CD4-positive, alpha-beta T cell treated with Interleukin-12 subunit alpha and Interleukin-12 subunit beta, for 1 hour (primary cell): ENCODE data around the gene IGSF10.

ENCODE experiments used
- DNase-seq: peaks from one replicate; pipeline ENCODE4 v3.0.0-alpha.2; 2020

IGSF10 gene

DNA sequence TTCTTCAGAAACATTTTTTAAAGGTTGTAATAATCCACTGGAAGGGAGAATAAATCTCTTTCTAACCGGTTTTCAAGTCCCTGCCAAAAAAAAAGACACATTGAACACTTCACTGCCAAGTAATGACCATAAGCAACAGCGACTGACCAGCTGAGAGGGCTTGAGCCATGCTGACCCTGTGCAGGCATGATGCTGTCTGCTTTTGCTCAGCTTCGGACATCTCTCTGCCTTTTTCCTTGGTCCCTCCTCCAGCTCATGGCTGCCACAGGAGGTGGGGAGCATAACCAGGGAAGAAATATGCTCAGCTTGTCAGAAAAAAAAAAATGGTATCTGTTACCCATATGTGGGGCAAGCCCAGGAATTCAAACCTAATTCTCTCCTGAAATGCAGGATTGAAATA is 1.5 kb downstream of the IGSF10 start:
- no peak for DNase-seq

DNA sequence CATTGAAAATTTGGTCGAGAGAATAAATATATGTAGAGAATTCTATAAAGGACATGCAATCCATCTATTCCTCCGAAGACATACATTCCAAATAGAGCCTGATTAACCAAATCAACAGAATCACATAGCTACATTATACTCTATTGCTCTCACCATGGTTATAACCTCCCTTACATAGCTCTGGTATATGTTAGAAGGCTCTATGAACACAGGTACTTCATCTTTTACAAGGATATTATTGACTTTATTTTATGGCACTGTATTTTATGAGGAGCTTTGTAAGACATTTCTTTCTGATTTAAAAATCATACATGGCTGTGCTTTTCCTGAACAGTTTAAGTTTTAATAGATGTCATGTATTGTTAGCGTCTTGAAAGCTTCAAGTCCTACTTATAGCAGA is 4.8 kb downstream of the IGSF10 start:
- no peak for DNase-seq

DNA sequence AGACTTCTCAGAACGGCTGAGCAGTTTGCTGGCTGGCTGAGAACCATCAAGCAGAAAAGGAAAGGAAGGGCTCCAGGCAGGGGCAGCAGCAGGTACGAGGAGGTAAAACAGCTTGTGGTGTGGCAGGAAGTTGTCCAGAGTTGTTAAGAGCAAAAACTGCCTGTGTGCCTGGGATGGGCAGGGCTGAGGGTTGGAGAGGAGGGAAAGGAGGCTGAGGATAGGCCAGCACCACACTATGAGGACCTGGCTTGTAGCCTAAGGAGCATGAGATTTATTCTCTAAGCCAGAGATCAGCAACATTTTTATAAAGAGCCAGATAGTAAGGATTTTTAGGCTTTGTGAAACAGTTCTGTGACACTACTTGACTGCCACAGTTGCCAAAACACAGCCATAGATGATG is 8.0 kb downstream of the IGSF10 start:
- no peak for DNase-seq

DNA sequence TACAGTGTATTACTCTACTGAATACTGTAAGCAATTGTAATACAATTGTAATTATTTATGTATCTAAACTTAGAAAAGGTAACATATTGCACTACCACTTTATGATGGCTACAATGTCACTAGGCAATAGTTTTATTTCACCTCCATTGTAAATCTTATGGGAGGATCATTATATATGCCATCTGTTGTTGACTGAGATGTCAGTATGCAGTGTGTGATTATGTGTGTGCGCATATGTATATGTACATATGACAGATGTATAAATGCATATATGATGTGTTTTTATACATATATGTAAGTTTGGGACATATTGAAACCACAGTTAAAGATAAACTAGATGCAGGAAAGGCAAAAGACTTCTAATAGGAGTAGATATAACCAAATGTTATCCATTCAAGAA is 8.5 kb downstream of the IGSF10 start:
- DNase-seq = no peak

DNA sequence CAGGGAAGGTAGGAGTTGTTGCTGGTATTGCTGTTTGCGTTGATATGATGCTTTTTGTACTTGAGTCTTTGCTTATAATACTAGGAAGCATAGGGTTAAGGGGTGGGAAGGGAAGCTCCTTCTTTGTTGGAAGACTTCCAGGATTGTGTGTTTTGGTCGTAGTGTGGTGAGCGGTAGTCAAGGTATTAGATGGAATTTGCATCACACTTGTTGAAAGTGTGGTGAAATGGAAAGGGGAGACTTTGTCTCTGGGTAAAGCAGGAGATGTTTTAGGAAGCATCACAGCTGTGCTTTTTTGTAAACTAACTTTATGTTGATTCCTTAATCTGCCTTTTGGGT is 14.9 kb downstream of the IGSF10 start:
- DNase-seq = no peak

DNA sequence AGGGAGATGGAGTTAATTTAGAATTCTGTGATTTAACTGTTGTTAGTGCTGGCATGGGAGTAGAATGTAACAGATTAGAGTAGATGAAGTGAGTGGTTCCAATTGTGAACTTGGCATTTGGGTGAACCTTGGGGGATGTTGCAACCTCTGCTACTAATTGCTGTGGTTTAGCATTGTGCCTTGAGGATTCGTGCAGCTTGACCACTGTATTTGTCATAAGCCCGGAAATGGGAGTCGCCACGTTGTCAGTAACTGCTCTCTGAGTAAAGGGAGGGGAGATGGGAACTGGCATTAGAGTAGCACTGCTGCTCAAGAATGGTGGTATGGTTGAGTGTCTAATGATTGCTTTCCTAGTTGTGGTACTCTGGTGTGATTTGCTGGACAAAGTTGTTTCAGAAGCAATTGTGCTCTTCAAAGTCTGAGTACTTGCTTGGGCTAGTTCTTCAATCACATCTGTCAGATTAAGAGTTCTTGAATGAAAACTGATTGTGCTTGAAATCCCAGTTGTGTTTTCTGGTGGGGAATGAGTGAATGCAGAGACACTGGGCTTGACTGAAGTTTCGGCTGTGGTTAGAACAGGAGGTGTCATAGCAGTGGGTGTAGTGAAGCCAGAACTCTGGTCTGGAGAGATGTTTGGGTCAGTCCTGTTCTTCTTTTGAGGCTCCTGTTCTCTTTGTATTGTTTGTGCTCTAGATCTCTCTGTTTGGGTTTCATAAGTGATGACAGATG is 15.4 kb downstream of the IGSF10 start:
- DNase-seq = no peak

DNA sequence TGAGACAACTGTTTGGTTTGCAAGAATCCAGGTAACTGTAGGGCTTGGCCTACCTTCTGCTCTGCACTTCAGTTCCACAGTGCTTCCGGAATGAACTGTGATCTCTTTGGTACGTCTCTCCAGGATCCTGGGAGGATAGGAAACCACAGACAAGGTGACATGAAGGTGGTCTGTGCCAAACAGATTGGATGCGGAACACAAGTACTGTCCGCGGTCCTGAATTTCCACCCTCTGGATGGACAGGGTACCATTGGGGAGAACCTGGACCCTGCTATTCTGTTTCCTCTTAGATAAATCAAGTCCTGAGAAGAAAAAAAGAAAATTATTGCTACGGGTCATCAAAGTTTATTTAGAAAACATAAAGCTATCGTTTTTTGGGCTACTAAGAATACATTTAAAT is 17.3 kb downstream of the IGSF10 start:
- no peak for DNase-seq

DNA sequence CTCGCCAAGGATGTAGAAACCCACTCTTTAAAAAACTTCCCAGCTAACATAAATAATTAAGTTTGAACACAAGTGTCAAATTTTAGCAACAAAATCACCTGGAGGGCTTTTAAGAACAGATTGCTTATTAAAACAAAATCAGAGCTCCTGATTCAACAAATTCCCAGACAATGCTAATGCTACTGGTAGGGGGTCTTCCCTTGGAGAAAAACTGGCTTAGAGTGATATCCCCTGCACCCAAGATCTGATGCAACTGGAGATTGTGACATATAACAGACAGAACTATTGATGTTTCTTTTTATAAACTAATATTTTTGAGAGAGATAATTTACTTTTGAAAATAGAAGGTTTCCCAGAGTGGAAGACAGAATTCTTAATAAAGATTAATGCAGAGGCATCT is 19.9 kb downstream of the IGSF10 start:
- DNase-seq = no peak

DNA sequence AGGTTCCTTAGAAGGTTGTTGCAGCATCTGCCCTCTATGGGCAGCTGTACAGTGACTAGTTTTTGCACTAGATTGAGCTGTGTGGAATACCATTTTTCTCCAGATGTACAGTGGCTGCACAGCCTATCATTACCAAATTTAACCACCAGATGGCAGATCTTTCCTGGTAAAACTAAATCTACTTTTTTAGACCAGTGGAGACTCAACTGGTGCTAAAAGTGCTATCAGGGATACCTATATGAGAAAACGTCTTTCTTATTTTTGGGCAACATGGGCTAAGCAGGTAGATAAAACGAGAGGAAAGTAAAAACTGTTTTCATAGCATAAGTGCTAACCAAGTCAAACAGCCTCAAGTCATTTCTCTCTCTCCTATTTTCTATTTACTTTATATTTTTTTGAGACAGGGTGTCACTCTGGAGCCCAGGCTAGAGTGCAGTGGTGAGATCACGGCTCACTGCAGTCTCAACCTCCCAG is 21.2 kb downstream of the IGSF10 start:
- DNase-seq = peak; percentile 26

DNA sequence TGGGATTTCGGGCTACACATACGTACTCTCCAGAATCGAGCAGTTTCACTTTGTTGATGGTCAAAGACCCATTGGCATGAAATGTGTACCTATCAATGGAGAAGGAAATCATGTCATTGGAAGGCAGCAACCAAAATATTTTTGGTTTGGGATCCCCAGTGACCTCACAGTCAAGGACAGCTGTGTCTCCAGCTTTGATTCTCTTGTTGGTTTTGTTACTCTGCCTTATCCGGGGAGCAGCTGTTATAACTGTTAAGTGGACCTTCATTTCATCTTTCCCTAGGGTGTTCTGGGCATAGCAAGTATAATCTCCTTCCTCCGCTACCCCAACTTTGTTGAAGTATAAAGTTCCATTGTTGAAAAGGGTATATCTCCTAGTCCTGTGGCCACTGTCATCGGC is 23.0 kb downstream of the IGSF10 start:
- no peak for DNase-seq

DNA sequence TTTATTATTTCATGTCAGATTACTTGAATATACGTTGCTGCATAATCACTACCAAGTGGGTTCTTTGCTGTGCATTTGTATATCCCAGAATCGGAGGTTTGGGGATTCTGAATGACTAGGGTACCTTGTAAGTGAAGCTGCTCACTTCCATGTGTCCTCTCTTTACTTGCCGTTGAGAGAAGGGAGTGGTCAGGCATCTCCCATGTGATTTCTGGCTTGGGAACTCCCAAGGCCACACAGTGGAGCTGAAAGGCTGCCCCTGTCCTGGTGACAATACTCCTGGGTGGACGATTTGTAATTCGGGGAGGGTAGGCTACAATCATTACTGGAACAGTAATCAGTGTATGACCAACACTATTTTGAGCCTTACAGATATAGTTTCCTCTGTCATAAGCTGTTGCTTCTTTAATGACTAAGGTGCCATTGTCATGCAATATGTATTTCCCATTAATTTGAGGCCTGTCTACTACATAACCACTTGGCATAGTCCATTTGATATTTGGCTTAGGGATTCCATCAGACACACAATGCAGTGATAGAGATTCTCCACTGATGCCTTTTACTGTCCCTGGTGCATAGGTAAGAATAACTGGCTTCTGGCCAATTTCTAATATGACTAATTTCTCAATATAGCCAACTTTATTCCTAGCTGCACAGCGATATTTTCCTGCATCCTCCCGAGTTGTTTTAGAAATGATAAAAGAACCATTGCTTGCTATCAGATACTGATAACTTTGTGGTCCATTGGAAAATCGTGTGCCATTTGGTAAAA is 24.0 kb downstream of the IGSF10 start:
- no peak for DNase-seq

DNA sequence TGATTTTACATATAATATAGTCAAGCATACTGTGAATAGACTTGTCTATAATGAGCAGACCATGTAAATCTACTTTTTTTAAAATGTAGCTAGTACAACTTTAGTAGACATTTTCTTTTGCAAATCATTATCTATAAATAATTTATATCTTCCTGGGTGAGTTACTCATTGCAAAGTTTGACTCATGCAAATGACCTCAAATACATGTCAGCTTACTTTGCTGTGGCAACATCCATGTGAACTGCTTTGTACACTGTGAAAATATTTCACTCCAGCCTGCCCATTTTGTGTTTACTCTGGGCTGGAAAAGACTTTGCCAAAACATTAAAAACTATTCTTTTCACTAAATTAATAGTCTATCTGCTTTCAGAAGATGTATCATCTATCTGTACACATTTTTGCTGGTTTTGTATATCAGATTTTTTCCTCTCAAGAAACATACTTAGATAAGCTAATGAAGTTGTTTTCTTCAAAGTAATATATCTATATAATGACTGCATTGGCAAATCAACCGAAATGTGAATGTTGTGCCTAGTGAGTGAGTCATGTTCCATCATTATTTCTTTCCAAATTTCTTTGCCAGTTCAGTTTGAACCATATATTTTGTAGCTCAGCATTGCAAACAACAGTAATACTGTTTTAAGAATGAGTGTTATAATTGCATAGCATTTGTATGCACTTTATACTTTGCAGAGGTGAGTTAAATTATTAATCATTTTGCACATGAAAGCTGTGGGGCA is 26.5 kb downstream of the IGSF10 start:
- no peak for DNase-seq

DNA sequence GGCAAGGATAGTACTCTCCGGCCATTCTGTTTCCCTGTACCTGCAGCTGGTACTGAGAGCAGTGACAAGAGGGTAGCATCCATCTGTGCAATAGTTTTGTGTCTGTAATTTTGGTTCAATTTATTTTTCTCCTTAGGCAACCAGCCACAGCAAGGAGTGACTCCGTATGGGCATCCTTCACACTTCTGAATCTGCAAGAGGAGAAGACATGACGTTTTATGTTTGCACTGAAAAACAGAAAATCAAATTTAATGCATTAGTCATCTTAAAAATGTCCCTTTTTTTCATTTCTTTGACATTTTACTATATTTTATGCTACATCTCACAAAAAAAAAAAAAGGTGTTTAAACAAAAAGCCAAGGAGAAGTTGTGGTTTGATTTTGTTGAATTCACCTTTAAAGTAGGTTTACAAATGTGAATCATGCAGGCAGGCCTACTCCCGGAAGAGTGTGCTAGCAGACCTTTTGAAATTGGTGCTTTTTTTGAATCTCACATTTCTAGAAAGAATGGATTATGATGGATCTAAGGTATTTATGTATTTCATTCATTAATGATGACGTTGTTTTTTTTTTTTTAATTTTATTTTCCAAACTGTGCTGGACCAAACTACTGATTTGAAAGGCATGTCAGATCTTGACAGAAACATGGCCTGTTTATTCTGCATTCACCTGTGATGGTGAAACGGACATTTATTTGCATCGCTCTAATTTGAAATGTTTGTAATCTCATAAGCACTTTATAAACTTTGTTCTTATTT is 28.1 kb downstream of the IGSF10 start:
- DNase-seq = no peak

DNA sequence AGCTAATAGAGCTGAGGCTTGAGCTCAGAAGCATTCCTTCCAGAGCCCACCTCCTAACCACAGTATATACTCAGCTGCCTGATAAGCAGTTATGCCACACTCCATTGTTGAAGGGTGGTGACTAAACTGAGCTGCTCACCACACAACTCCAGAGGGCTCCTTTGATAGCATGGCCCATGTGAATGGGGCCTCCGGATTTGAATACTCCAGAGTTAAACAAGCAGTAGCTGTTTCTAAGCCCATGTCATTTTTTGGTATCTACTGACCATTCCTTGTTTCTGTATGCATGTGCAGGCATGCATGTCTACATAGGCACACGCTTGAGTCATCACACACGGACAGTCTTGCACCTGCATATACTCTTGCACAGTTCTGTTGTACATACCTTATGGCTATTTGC is 28.9 kb downstream of the IGSF10 start:
- no peak for DNase-seq

DNA sequence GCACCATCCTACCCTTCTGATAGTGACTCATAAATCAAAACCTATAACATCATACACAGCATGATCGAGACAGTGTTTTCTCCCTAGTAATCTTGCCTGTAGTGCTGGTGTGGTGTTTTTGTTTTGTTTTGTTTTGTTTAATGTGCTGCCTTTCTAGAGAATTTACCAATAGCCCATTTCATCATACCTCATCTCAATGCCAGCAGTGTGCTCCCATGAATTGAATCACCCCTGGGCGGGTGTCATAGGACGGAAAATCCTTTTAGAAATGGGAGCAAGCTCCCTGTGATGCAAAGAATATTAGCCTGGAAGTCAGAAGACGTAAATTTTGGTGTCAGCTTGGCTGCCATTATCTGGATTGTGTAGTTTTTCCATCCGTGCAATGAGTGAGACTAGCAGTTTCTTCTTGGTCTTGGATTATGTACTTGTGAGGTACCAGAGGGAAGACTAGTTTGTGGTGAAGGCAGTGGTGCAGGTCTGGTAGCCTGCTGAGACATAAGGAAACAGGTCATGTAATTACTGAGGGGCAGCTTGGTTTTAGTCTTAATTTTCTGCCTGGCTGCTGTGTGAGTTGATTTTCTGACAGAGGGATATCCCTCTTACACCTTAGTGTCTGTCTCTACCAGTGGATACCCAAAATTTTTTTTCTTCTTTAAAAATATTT is 29.9 kb downstream of the IGSF10 start:
- DNase-seq = no peak

DNA sequence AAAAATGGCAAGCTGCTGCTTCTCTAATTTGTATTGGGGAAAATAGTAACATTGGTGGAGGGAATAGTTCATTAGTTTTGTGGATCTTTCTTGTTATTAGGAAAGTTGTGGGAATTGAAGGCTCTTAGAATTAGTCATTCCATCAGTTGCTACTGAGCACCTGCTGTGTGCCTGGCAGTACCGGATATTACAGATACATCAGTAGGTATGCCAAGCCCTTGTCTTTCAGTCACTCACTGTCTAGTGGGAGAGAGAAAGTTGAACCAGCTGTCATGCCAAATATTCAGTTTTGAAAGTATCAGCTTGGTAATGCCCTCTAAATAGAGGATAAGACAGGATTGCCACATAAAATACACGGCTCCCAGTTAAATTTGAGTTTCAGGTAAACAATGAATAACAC is 32.5 kb downstream of the IGSF10 start:
- no peak for DNase-seq

DNA sequence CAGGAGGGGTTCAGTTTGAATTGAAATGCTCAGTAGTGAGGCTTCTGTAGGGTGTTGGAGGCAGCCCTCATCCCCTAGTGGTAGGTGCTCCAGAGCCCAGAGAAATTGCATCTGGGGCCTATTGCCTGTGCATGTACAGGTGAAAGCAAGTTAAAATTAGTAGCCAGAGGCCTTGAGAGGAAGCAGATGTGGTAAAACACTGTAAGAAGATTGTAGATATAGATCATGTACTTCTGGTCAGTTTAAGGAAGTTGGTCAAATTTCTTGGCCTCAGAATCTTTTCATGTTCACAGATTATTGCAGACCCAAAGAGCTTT is 34.6 kb downstream of the IGSF10 start:
- no peak for DNase-seq

DNA sequence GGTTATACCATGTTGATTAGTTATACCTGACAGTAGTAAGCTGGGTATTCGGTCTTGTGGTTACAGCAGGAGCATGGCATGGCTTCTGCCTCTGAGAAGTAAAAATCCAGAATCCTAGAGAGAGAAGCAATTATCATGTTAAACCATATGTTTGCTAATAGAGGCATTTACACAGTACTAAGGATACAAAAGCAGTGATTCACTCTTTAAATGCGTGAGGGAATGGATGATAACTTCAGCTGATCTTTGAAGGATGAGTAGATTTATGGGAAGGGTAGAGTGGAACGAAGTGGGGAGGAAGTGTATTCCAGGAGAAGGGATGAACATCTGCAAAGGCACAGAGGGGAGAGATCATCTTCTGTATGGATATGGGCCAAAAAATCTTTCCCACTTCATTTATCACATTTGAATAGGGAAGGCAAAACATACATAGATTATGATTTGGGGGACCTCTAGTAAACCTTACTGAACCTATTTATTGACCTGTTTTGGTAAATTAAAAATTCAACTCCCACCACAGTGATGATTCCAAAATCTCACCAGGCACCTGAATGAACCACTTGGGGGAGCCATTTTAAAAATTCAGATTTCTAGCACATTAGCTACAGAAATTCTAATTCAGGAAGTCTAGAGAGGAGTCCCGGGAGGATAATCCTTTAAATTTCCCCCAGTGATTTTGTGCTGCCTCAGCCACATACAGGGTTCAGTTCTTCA is 35.1 kb downstream of the IGSF10 start:
- no peak for DNase-seq

DNA sequence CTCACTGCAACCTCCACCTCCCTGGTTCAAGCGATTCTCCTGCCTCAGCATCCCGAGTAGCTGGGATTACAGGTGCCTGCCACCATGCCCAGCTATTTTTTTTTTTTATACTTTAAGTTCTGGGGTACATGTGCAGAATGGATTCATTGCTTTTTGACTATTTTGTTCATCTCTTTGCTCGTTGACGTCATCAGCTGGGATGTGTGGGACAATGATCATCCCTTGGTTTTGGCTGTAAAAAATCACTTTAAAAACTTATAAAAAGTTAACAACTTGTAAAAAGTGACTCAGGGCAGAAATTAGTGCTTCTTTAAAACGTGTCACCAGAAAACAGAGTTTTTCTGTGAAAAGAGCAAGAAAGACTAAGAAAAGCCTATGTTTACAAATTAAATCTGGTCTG is 37.8 kb downstream of the IGSF10 start:
- no peak for DNase-seq

DNA sequence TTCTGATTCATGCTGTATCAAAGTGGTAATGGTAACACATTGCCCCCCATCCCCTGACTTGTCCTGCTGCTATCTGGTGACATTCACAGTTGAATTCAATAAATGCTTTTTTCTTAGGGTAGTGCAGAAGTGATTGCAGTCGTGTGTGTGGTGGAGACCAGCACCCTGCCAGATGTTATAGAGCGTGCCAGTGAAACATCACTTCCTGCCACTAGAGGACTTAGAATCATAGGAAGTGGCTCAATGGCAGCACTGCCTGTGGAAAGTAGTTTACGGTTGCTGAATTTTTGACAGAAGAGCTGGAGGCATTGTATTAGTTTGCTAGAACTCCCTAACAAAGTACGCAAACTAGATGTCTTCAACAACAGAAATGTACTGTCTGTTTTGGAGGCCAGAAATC is 38.9 kb downstream of the IGSF10 start:
- DNase-seq = no peak

DNA sequence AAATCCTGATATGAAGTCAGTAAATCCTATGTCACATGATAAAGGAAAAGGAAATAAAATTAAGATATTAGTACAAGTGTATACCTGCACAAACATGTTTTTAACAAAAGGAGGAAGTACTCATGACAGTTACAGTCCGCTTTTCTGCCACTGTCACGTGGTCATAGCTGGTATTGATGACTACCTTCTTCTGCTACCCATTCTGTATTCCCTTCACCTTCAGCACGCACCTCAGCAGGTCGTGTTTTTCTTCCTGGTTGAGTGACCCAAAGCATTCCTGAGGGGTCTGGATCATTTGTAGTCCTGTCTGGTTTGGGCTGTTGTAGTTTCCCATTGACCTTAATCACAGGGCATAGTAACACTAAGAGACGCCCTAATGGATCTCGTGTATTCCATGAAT is 41.1 kb downstream of the IGSF10 start:
- DNase-seq = no peak

DNA sequence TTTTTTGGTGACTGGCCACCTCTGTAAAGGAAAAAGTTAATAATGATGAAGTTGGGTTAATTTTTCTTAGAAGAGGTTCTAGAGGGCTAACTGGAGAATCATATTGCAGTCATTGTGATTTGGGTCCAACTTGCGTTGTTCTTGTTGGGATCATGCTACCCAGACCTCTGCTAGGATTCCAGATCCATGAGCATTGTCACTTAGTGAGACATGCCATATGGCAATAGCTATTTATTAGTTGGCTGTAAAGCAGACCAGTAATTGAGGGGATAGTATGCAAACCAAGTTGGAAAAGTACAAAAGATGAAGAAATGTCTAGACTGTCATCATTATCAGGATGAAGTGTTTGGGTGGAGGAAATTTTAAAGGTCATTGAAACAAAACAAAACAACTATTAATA is 45.6 kb downstream of the IGSF10 start:
- no peak for DNase-seq
